ENCODE results near the gene UQCC5. TPM values are rescaled to one million over a fixed set of nuclear protein-coding genes. Genes with fewer than 3 reads are reported as not detected.

The UQCC5 gene
- total RNA-seq, 1 donor from 2014 or later, result 26.2 TPM

DNA sequence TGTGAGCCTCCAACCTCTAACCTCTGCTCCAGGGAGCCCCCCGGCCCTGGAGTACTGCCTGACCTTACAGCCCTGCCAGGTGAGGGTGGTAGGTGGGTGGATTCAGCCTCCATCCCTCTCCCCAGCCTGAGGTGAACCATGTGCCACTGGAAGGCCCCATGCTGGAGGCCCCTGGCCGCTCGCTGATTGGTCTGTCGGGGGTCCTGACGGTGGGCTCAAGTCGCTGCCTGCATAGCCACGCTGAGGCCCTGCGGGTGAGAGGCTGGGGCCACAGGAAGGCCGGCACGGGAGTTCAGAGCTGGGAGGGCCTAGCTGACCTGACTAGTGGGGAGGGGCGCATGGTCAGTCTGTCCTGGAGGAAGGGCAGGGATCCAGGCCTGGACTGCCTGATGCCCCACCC, 21.8 kb upstream of the UQCC5 start:
- no peak overlapping the region for H3K4me3 Mint-ChIP-seq
- no peaks in the 10 kb centered on the region for H3K36me3 Mint-ChIP-seq (ENCODE audit: low read depth)
- no peak for DNase-seq (ENCODE audit: low read depth, low spot score)
- no peaks in the 10 kb centered on the region for H3K9me3 Mint-ChIP-seq
- TF ChIP-seq, protein P1, sequence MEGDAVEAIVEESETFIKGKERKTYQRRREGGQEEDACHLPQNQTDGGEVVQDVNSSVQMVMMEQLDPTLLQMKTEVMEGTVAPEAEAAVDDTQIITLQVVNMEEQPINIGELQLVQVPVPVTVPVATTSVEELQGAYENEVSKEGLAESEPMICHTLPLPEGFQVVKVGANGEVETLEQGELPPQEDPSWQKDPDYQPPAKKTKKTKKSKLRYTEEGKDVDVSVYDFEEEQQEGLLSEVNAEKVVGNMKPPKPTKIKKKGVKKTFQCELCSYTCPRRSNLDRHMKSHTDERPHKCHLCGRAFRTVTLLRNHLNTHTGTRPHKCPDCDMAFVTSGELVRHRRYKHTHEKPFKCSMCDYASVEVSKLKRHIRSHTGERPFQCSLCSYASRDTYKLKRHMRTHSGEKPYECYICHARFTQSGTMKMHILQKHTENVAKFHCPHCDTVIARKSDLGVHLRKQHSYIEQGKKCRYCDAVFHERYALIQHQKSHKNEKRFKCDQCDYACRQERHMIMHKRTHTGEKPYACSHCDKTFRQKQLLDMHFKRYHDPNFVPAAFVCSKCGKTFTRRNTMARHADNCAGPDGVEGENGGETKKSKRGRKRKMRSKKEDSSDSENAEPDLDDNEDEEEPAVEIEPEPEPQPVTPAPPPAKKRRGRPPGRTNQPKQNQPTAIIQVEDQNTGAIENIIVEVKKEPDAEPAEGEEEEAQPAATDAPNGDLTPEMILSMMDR (conservative IDR thresholded peaks at IDR 0.05), result no peak
- H3K27me3 Mint-ChIP-seq (ENCODE audit: low read depth), result no peaks in the 10 kb centered on the region
- H3K4me1 Mint-ChIP-seq, result no peaks in the 10 kb centered on the region
- no peak overlapping the region for H3K27ac Mint-ChIP-seq (ENCODE audit: unreplicated experiment)

DNA sequence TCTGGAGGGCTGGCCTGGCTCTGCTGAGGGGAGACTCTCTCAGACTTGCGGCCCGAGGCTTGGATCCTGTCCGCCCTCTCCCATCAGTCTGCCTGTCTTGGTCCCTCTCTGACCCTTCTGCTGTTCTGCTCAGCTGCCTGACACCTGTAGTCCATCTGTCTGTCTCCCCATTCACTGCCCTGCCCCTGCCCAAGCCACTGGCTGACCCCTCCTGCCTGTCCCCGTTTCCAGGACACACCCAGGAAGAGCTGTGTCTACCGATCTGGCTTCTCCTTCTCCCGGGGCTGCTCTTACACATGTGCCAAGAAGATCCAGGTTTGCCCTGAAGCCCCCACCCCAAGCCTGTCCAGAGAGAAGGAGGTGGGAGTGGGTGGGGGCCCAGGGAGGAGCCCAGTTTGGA, 21.2 kb upstream of the UQCC5 start:
- H3K27ac Mint-ChIP-seq (ENCODE audit: unreplicated experiment), result peak overlapping the region; percentile 50
- H3K9me3 Mint-ChIP-seq, result no peaks in the 10 kb centered on the region
- H3K36me3 Mint-ChIP-seq (ENCODE audit: low read depth), result no peaks in the 10 kb centered on the region
- TF ChIP-seq, protein P1 (conservative IDR thresholded peaks at IDR 0.05), result no peak
- no peaks in the 10 kb centered on the region for H3K27me3 Mint-ChIP-seq (ENCODE audit: low read depth)
- no peak for DNase-seq (ENCODE audit: low read depth, low spot score)
- H3K4me1 Mint-ChIP-seq, result no peaks in the 10 kb centered on the region
- no peak overlapping the region for H3K4me3 Mint-ChIP-seq

DNA sequence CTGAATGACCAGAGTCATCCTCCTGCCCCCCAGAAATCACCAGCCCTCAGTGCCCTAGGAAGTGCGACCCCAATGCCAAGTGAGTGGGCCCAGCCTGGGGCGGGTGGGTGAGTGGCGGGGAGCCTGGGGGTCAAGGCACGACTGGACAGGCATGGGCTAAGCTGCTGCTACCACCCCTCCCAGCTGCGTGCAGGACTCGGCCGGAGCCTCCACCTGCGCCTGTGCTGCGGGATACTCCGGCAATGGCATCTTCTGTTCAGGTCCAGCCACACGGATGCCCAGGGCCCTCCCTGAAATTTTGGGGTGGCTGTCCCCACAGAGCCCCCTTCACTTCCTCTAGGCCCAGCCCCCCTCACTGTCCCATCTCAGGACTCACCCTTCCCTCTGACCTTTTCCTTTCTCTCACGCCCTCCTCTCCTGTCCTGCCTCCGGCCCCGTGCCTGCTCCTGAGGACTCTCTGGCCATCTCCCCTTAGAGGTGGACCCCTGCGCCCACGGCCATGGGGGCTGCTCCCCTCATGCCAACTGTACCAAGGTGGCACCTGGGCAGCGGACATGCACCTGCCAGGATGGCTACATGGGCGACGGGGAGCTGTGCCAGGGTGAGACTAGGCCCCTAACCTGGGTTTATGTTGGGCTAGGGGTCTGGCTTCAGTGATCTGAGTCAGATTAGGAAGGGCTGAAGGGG, 19.8 kb upstream of the UQCC5 start:
- no peaks in the 10 kb centered on the region for H3K4me1 Mint-ChIP-seq
- DNase-seq (ENCODE audit: low read depth, low spot score), result no peak
- no peaks in the 10 kb centered on the region for H3K27me3 Mint-ChIP-seq (ENCODE audit: low read depth)
- H3K4me3 Mint-ChIP-seq, result no peak overlapping the region
- no peak overlapping the region for H3K27ac Mint-ChIP-seq (ENCODE audit: unreplicated experiment)
- H3K36me3 Mint-ChIP-seq (ENCODE audit: low read depth), result no peaks in the 10 kb centered on the region
- TF ChIP-seq, protein P1 (conservative IDR thresholded peaks at IDR 0.05), result no peak
- no peaks in the 10 kb centered on the region for H3K9me3 Mint-ChIP-seq

DNA sequence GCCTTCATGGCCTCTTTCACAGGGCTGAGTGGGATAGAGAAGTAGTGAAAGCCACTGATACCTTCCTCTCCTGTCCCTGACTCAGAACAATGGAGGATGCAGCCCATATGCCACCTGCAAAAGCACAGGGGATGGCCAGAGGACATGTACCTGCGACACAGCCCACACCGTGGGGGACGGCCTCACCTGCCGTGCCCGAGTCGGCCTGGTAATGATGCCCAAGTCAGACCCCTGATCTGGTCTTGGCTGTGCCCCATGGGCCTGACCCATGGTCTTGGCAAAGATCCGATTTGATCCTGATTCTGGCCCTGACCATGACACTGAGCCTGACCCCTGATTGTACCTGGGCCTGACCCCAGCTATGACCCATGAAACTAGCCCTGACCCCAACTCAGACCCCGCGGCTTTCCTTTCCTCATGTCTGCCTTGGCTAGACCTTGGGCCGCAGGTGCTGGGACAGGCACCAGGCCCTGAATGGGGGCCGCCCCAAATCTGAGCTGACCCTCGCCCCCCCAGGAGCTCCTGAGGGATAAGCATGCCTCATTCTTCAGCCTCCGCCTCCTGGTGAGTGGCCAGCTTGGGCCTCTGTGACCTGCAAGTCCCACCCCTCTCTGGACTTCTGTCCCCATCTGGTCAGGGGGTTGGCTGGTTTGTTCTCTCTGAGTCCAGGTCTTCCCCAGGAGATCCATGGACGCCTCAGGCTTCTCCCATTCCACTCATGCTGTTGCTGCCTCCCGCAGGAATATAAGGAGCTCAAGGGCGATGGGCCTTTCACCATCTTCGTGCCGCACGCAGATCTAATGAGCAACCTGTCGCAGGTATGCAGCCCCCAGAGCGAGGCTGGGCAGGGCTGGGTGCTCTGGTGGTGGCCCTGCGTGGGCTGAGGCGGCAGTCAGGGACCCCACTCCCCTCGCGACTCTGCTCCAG, 18.3 kb upstream of the UQCC5 start:
- TF ChIP-seq, protein P1 (conservative IDR thresholded peaks at IDR 0.05), result no peak
- no peaks in the 10 kb centered on the region for H3K36me3 Mint-ChIP-seq (ENCODE audit: low read depth)
- no peaks in the 10 kb centered on the region for H3K9me3 Mint-ChIP-seq
- no peak for DNase-seq (ENCODE audit: low read depth, low spot score)
- no peaks in the 10 kb centered on the region for H3K27me3 Mint-ChIP-seq (ENCODE audit: low read depth)
- no peak overlapping the region for H3K27ac Mint-ChIP-seq (ENCODE audit: unreplicated experiment)
- no peaks in the 10 kb centered on the region for H3K4me1 Mint-ChIP-seq
- H3K4me3 Mint-ChIP-seq, result no peak overlapping the region

DNA sequence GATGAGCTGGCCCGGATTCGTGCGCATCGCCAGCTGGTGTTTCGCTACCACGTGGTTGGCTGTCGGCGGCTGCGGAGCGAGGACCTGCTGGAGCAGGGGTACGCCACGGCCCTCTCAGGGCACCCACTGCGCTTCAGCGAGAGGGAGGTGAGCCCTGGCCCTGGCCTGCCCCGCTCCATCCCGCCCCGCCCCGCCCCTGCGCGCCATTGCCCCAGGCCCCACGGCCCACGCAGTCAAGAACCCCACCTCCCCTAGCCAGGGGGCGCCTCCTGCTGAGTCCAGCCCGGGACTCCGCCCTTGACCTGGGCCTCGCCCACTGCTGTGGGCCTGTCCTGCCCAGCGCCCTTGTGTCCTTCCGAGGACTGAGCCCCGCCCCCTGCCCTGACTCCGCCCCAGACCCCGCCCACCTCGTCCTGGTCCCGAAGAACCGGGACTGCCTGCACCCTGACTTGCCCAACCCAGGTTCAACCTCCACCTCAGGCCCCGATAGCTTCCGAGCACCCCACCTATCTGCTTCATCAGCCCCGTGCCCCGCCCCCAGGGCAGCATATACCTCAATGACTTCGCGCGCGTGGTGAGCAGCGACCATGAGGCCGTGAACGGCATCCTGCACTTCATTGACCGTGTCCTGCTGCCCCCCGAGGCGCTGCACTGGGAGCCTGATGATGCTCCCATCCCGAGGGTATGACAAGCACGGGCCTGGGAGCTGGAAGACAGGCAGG, 17.5 kb upstream of the UQCC5 start:
- Mint-ChIP-seq H3K36me3 (ENCODE audit: low read depth) (no peaks in the 10 kb centered on the region), H3K27me3 (ENCODE audit: low read depth) (no peaks in the 10 kb centered on the region), H3K4me1 (no peaks in the 10 kb centered on the region), H3K27ac (ENCODE audit: unreplicated experiment) (no peak overlapping the region), H3K9me3 (no peaks in the 10 kb centered on the region), H3K4me3 (no peak overlapping the region)
- DNase-seq (ENCODE audit: low read depth, low spot score), result no peak
- TF ChIP-seq, protein P1 (conservative IDR thresholded peaks at IDR 0.05), result no peak
